ENCODE data around the gene GSE1.
A peak's percentile ranks its signal among the peaks of the same experiment; 100 is the strongest.

GSE1 gene

GRCh38 chr16:85607796-85608514, 5.2 kb upstream of the GSE1 start:
- no peak for TF ChIP-seq CTCF (IDR thresholded peaks at IDR 0.05)
- no peak overlapping the region for H3K4me3 ChIP-seq
- no peak for DNase-seq (ENCODE audit: low spot score)
- no peak overlapping the region for H3K27ac ChIP-seq

- no peak for TF ChIP-seq CTCF (IDR thresholded peaks at IDR 0.05)
- DNase-seq (ENCODE audit: low spot score) = no peak
- Histone ChIP-seq H3K27ac (no peak overlapping the region), H3K4me3 (no peak overlapping the region)
These were observed 4.6 kb upstream of the GSE1 start for GRCh38 chr16:85608515-85608885.

- no peak for DNase-seq (ENCODE audit: low spot score)
- TF ChIP-seq CTCF (IDR thresholded peaks at IDR 0.05) = no peak
- Histone ChIP-seq H3K27ac (no peak overlapping the region), H3K4me3 (no peak overlapping the region)
These were observed 4.2 kb upstream of the GSE1 start for GRCh38 chr16:85608887-85609286.

GRCh38 chr16:85609539-85609938, 3.6 kb upstream of the GSE1 start:
- Histone ChIP-seq H3K4me3 (no peak overlapping the region), H3K27ac (no peak overlapping the region)
- DNase-seq (ENCODE audit: low spot score) = no peak
- TF ChIP-seq CTCF (IDR thresholded peaks at IDR 0.05) = no peak

- H3K4me3 ChIP-seq = peak overlapping the region; percentile 87
- no peak overlapping the region for H3K27ac ChIP-seq
- TF ChIP-seq CTCF (IDR thresholded peaks at IDR 0.05) = no peak
- no peak for DNase-seq (ENCODE audit: low spot score)
These were observed 3.1 kb upstream of the GSE1 start for GRCh38 chr16:85610059-85610445.

- peak; percentile 98 for TF ChIP-seq CTCF (IDR thresholded peaks at IDR 0.05)
- H3K4me3 ChIP-seq = peak overlapping the region; percentile 87
- peak; percentile 89 for DNase-seq (ENCODE audit: low spot score)
- H3K27ac ChIP-seq = peak overlapping the region; percentile 72 to 95
These were observed 2.5 kb upstream of the GSE1 start for GRCh38 chr16:85610446-85611193.

GRCh38 chr16:85611194-85611443, 2.0 kb upstream of the GSE1 start:
- DNase-seq (ENCODE audit: low spot score) = no peak
- H3K27ac ChIP-seq = peak overlapping the region; percentile 72 to 95
- H3K4me3 ChIP-seq = peak overlapping the region; percentile 87
- no peak for TF ChIP-seq CTCF (IDR thresholded peaks at IDR 0.05)

Data from coronary artery (tissue), 2 donors.